SK-N-SH treated with all-trans-retinoic acid at 6 μM for 48 hours (cell line): ENCODE measurements around the gene CCR7.

ENCODE experiments used
- ATAC-seq: fragments of 200-7000 bp; cut with Tn5 transposase; 3 replicates; pipeline ENCODE4 v1.9.1; 2020; ENCODE audit warnings: mild to moderate bottlenecking, moderate library complexity
- ARNTL ChIP-seq: fragments of 450-650 bp; formaldehyde crosslinking; IDR thresholded peaks from 2 replicates; pipeline ENCODE4 v1.5.0; 2020; ENCODE audit warnings: low read depth, mild to moderate bottlenecking, moderate library complexity, borderline replicate concordance
- BACH2 ChIP-seq: fragments of 250-450 bp; sonication (Bioruptor Pico); IDR thresholded peaks from 2 replicates; pipeline ENCODE4 v1.9.0; 2021; ENCODE audit warnings: mild to moderate bottlenecking, borderline replicate concordance
- CSRNP3 ChIP-seq: fragments of 250-450 bp; sonication (Bioruptor Pico); IDR thresholded peaks from 2 replicates; pipeline ENCODE4 v1.5.1; 2021; ENCODE audit warnings: mild to moderate bottlenecking, moderate library complexity
- ESRRG ChIP-seq: fragments of 250-450 bp; sonication (Bioruptor Pico); IDR thresholded peaks from 2 replicates; pipeline ENCODE4 v1.6.1; 2021; ENCODE audit warnings: mild to moderate bottlenecking
- GLIS3 ChIP-seq: fragments of 250-450 bp; sonication (Bioruptor Pico); IDR thresholded peaks from 2 replicates; pipeline ENCODE4 v1.5.0; 2020; ENCODE audit warnings: mild to moderate bottlenecking, moderate library complexity
- ISL1 ChIP-seq: fragments of 250-450 bp; sonication (Bioruptor Pico); IDR thresholded peaks from 2 replicates; pipeline ENCODE4 v2.1.2; 2022; ENCODE audit warnings: mild to moderate bottlenecking, moderate library complexity
- OSR1 ChIP-seq: fragments of 250-450 bp; sonication (Bioruptor Pico); IDR thresholded peaks from 2 replicates; pipeline ENCODE4 v1.8.0; 2022; ENCODE audit warnings: moderate library complexity, mild to moderate bottlenecking, inconsistent platforms
- PPARA ChIP-seq: fragments of 250-450 bp; sonication (Bioruptor Pico); IDR thresholded peaks from 2 replicates; pipeline ENCODE4 v1.5.0; 2020; ENCODE audit warnings: mild to moderate bottlenecking, borderline replicate concordance
- RARB ChIP-seq: fragments of 250-450 bp; sonication (Bioruptor Pico); IDR thresholded peaks from 2 replicates; pipeline ENCODE4 v1.8.0; 2021; ENCODE audit warnings: mild to moderate bottlenecking, moderate library complexity
- SNAI2 ChIP-seq: fragments of 250-450 bp; sonication (Bioruptor Pico); IDR thresholded peaks from 2 replicates; pipeline ENCODE4 v1.5.0; 2020; ENCODE audit warnings: mild to moderate bottlenecking, moderate library complexity
- TOX ChIP-seq: fragments of 250-450 bp; sonication (Bioruptor Pico); IDR thresholded peaks from 2 replicates; pipeline ENCODE4 v1.8.0; 2021; ENCODE audit warnings: mild to moderate bottlenecking, moderate library complexity, borderline replicate concordance
- ZFP3 ChIP-seq: fragments of 250-450 bp; sonication (Bioruptor Pico); IDR thresholded peaks from 2 replicates; pipeline ENCODE4 v1.5.0; 2020; ENCODE audit warnings: mild to moderate bottlenecking, moderate library complexity
- ZFP30 ChIP-seq: fragments of 450-650 bp; formaldehyde crosslinking; IDR thresholded peaks from 2 replicates; pipeline ENCODE4 v1.5.0; 2022; ENCODE audit warnings: mild to moderate bottlenecking, moderate library complexity
- ZNF70 ChIP-seq: fragments of 450-650 bp; formaldehyde crosslinking; IDR thresholded peaks from 2 replicates; pipeline ENCODE4 v1.5.0; 2020; ENCODE audit warnings: mild to moderate bottlenecking, moderate library complexity
- ZNF8 ChIP-seq: fragments of 450-650 bp; formaldehyde crosslinking; IDR thresholded peaks from 2 replicates; pipeline ENCODE4 v1.5.0; 2020; ENCODE audit warnings: mild to moderate bottlenecking, moderate library complexity
- TF ChIP-seq, protein P1 (sequence below): fragments of 250-450 bp; sonication (Bioruptor Pico); IDR thresholded peaks from 2 replicates; pipeline ENCODE4 v1.8.0; 2021; ENCODE audit warnings: low read depth, mild to moderate bottlenecking, moderate library complexity, borderline replicate concordance
- TF ChIP-seq, protein P2 (sequence below): fragments of 250-450 bp; sonication (Bioruptor Pico); IDR thresholded peaks from 2 replicates; pipeline ENCODE4 v1.5.0; 2020; ENCODE audit warnings: mild to moderate bottlenecking, moderate library complexity
- TF ChIP-seq, protein P3 (sequence below): fragments of 250-450 bp; sonication (Bioruptor Pico); IDR thresholded peaks from 2 replicates; pipeline ENCODE4 v1.5.1; 2020; ENCODE audit warnings: low read depth, mild to moderate bottlenecking, moderate library complexity

CCR7 gene

GRCh38 chr17:40519089-40519775, 46.0 kb downstream of the CCR7 start:
- TF ChIP-seq ZNF70 (CRISPR knock-in tag) = no peak
- TF ChIP-seq, all 23 proteins: peak for 0
- ATAC-seq = no peak

GRCh38 chr17:40518401-40519088, 46.7 kb downstream of the CCR7 start:
- ATAC-seq = peak; percentile 14; the same call in 2 of the 3 replicates

DNA sequence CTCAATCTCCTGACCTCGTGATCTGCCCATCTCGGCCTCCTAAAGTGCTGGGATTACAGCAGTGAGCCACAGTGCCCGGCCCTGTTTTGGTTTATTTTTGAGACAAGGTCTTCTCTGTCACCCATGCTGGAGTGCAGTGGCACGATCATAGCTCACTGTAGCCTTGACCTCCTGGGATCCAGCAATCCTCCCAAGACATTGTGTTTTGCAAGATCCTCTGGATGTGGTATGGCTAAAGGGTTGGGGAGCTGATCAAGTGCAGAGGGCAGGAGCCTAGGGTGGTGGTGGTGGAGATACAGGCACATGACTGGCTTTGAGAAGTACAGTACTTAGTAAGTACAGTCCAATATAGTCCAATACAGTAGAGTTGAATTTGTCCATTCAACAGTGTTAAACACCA, 47.3 kb downstream of the CCR7 start:
- ATAC-seq = no peak
- TF ChIP-seq CSRNP3 (CRISPR knock-in tag) = no peak
- TF ChIP-seq TOX (CRISPR knock-in tag) = no peak
- TF ChIP-seq, protein P1, sequence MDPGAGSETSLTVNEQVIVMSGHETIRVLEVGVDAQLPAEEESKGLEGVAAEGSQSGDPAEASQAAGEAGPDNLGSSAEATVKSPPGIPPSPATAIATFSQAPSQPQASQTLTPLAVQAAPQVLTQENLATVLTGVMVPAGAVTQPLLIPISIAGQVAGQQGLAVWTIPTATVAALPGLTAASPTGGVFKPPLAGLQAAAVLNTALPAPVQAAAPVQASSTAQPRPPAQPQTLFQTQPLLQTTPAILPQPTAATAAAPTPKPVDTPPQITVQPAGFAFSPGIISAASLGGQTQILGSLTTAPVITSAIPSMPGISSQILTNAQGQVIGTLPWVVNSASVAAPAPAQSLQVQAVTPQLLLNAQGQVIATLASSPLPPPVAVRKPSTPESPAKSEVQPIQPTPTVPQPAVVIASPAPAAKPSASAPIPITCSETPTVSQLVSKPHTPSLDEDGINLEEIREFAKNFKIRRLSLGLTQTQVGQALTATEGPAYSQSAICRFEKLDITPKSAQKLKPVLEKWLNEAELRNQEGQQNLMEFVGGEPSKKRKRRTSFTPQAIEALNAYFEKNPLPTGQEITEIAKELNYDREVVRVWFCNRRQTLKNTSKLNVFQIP = no peak

More at GRCh38 chr17:40518401-40519088, 46.7 kb downstream of the CCR7 start:
- TF ChIP-seq ZNF8 (CRISPR knock-in tag) (no peak), ARNTL (CRISPR knock-in tag) (no peak), TOX (CRISPR knock-in tag) (no peak), OSR1 (CRISPR knock-in tag) (no peak), ZFP30 (CRISPR knock-in tag) (no peak), ZFP3 (CRISPR knock-in tag) (no peak), SNAI2 (CRISPR knock-in tag) (no peak)
- TF ChIP-seq, protein P2, sequence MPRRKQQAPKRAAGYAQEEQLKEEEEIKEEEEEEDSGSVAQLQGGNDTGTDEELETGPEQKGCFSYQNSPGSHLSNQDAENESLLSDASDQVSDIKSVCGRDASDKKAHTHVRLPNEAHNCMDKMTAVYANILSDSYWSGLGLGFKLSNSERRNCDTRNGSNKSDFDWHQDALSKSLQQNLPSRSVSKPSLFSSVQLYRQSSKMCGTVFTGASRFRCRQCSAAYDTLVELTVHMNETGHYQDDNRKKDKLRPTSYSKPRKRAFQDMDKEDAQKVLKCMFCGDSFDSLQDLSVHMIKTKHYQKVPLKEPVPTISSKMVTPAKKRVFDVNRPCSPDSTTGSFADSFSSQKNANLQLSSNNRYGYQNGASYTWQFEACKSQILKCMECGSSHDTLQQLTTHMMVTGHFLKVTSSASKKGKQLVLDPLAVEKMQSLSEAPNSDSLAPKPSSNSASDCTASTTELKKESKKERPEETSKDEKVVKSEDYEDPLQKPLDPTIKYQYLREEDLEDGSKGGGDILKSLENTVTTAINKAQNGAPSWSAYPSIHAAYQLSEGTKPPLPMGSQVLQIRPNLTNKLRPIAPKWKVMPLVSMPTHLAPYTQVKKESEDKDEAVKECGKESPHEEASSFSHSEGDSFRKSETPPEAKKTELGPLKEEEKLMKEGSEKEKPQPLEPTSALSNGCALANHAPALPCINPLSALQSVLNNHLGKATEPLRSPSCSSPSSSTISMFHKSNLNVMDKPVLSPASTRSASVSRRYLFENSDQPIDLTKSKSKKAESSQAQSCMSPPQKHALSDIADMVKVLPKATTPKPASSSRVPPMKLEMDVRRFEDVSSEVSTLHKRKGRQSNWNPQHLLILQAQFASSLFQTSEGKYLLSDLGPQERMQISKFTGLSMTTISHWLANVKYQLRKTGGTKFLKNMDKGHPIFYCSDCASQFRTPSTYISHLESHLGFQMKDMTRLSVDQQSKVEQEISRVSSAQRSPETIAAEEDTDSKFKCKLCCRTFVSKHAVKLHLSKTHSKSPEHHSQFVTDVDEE (CRISPR knock-in tag) = no peak
- TF ChIP-seq, protein P3, sequence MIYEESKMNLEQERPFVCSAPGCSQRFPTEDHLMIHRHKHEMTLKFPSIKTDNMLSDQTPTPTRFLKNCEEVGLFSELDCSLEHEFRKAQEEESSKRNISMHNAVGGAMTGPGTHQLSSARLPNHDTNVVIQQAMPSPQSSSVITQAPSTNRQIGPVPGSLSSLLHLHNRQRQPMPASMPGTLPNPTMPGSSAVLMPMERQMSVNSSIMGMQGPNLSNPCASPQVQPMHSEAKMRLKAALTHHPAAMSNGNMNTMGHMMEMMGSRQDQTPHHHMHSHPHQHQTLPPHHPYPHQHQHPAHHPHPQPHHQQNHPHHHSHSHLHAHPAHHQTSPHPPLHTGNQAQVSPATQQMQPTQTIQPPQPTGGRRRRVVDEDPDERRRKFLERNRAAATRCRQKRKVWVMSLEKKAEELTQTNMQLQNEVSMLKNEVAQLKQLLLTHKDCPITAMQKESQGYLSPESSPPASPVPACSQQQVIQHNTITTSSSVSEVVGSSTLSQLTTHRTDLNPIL (CRISPR knock-in tag) = no peak

DNA sequence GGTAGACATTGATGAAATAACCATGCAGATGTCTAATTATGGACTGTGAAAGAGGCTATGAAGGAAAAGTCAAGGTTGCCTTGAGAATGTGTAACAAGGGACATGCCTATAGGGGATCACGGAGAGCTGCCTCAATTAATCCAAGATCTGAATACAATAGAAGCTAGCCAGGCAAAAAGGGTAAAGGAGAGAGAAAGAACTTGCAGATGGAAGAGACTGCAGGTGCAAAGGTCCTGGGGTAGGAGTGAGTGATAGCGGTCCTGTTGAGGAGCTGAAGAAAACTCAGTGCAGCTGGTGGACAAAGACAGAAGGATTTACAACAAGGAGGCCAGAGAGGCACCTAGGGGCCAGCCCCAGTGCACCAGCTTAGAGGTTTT, 48.0 kb downstream of the CCR7 start:
- ATAC-seq = no peak
- TF ChIP-seq OSR1 (CRISPR knock-in tag) = no peak

DNA sequence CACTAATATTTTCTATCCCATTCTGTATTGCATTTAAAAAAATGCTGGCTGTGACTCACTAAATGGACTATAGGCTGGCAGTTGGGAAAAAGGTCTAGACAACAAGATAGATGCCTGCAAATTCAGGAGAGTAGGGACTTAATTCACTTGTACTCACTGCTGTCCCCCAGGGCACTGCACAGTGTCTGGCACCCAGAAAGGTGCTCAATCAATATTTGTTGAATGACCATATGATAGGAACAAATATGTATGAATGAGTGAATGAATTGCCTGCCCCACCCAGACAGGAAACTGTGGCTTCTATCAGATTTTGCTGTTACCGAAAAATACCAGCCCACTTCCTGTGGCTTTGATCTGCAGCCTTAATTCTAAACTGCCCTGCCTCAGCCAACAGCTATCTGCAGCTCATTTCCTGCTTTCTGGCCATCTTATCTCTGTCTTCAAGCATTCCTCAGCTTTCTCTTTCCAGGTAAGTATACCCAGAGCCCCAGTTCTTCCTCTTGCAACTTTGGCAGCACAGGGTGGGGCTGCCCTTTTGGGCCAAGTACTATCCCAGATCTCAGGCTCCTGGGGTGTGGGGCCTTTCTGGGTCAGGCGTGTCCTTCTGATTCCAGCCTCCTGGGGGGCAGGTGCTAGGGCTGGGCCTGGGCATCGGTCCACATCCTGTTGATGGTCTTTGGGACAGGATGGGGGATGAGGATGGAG, 48.5 kb downstream of the CCR7 start:
- peak; percentile 32 for ATAC-seq
- no peak for TF ChIP-seq RARB (CRISPR knock-in tag)
- TF ChIP-seq ARNTL (CRISPR knock-in tag) = no peak
- no peak for TF ChIP-seq GLIS3 (CRISPR knock-in tag)
- no peak for TF ChIP-seq ISL1 (CRISPR knock-in tag)
- no peak for TF ChIP-seq CSRNP3 (CRISPR knock-in tag)
- no peak for TF ChIP-seq ZFP3 (CRISPR knock-in tag)
- TF ChIP-seq TOX (CRISPR knock-in tag) = no peak
- TF ChIP-seq, protein P1 = no peak
- TF ChIP-seq, protein P3 (CRISPR knock-in tag) = no peak
- TF ChIP-seq BACH2 (CRISPR knock-in tag) = no peak
- no peak for TF ChIP-seq ESRRG (CRISPR knock-in tag)
- TF ChIP-seq PPARA (CRISPR knock-in tag) = no peak
